Cardiac fibroblast (primary cell): ENCODE data around the gene RARB.

Experiments
- DNase-seq, 2 donors: peaks; one replicate each; pipeline versions ENCODE4 v3.0.0 to v3.0.0-alpha.2; 2010; ENCODE audit warnings: low read depth in 2 of 2
- H3K4me3 ChIP-seq, 2 donors: replicated peaks in 1 of 2; 1 replicate in 1 of 2; 2 replicates in 1 of 2; pipeline ENCODE4 v1.5.1; 2011; ENCODE audit warnings: low read depth in 2 of 2, low read length in 2 of 2, mild to moderate bottlenecking in 2 of 2, moderate library complexity in 1 of 2
- CTCF ChIP-seq: IDR thresholded peaks from one replicate; pipeline ENCODE4 v1.5.1; 2011; ENCODE audit warnings: low read depth, mild to moderate bottlenecking, low read length, inconsistent platforms

RARB gene

GRCh38 chr3:25585361-25586166 lies 157.5 kb downstream of the RARB start:
- no peak for DNase-seq
- no peak overlapping the region for H3K4me3 ChIP-seq
- no peak for TF ChIP-seq CTCF

- TF ChIP-seq CTCF = no peak
- no peak for DNase-seq
- H3K4me3 ChIP-seq = no peak overlapping the region
Measured at GRCh38 chr3:25586167-25586505, 158.1 kb downstream of the RARB start.

- no peak for TF ChIP-seq CTCF
- no peak for DNase-seq
- no peak overlapping the region for H3K4me3 ChIP-seq
Measured at GRCh38 chr3:25586553-25586952, 158.5 kb downstream of the RARB start.

- peak in 1 of 2 donors; percentile 46 for DNase-seq
- no peak for TF ChIP-seq CTCF
- no peak overlapping the region for H3K4me3 ChIP-seq
Measured at GRCh38 chr3:25587094-25587493, 159.0 kb downstream of the RARB start.

- no peak for TF ChIP-seq CTCF
- H3K4me3 ChIP-seq = no peak overlapping the region
- peak; percentile 25 to 91 for DNase-seq
Measured at GRCh38 chr3:25587526-25587925, 159.5 kb downstream of the RARB start.

GRCh38 chr3:25587975-25588374 lies 159.9 kb downstream of the RARB start:
- no peak for TF ChIP-seq CTCF
- no peak overlapping the region for H3K4me3 ChIP-seq
- peak in 1 of 2 donors; percentile 41 for DNase-seq
